ENCODE measurements around the gene FAIM.
A peak's percentile ranks its signal among the peaks of the same experiment; 100 is the strongest.
"Not testable (repeated sequence)": the region's sequence is repeated elsewhere in the genome, so short reads cannot be mapped to it uniquely, and the experiment has no call there.

FAIM gene, protein sequence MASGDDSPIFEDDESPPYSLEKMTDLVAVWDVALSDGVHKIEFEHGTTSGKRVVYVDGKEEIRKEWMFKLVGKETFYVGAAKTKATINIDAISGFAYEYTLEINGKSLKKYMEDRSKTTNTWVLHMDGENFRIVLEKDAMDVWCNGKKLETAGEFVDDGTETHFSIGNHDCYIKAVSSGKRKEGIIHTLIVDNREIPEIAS

DNA sequence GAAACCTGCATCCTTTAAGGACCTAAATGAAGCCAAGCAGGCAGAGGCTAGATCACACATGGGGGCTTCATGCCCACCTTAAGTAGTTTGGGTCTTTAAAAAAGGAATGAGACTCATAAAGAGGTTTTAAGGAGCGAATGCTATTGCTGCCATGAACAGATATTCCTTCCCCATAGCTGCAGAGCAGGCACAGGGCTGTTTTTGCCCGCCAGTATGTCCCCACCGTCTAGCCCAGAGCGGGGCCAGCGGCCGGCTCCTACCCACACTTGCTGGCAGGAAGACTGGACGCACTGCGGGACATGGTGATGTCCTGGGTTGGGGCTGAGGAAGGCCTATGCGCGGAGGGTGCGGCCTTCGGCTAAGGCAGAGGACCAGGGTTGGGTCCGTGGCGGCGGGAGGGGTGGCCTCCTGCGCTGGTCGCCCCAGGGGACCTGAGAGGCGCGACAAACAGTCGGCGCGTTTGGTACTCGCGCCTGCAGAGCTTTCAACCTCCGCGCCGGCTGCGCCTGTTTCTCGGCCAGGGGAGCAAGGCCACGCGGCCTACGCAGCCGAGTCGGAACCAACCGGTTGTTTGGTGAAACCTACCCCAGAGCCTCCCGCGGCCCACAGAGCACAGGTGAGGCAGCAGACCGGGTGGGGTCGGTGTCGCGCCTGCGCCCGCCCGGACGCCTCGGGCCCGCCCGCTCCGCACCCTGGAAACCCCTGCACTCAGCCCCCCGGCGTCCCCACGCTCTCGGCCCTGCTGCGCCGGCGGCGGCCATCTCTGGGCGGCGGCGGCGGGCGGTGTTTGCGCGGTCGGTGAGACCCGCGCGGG is at the start of gene FAIM:
Gene FAIM, plus strand, starts transcription at position 450 of the 814 bp plus-strand sequence. CDS start 10,956 bp downstream, outside the sequence.
- peak; percentile 56 for DNase-seq

DNA sequence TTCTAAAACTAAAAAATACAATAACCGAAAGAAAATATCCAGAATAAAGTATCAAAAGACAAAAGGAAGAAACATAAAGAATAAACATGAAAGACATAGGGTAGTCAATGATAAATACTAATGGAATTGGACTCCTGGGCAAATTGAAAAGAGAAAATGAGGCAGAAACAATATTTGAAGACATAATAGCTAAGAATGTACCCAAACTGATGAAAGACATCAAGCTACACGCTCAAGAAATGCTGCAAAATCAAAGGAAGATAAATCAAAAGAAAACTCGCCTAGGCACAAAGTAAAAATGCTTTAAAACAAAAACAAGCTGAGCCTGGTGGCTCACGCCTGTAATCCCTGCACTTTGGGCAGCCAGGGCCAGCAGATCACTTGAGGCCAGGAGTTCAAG is 49.4 kb upstream of the FAIM start:
- DNase-seq = no peak

DNA sequence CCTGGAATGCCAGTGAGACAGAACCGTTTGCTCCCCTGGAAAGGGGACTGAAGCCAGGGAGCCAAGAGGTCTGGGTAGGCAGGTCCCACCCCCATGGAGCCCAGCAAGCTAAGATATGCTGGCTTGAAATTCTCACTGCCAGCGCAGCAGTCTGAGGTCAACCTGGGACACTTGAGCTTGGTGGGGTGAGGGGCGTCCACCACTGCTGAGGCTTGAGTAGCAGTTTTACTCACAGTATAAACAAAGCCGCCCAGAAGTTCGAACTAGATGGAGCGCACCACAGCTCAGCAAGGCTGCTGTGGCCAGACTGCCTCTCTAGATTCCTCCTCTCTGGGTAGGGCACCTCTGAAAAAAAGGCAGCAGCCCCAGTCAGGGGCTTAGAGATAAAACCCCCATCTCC is 48.1 kb upstream of the FAIM start:
- no peak for DNase-seq

DNA sequence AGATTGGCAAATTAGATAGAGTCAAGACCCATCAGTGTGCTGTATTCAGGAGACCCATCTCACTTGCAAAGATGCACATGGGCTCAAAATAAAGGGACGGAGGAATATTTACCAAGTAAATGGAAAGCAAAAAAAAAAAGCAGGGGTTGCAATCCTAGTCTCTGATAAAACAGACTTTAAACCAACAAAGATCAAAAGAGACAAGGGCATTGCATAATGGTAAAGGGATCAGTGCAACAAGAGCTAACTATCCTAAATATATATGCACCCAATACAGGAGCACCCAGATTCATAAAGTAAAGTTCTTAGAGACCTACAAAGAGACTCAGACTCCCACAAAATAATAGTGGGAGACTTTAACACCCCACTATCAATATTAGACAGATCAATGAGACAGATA is 45.7 kb upstream of the FAIM start:
- DNase-seq = not testable (repeated sequence)

DNA sequence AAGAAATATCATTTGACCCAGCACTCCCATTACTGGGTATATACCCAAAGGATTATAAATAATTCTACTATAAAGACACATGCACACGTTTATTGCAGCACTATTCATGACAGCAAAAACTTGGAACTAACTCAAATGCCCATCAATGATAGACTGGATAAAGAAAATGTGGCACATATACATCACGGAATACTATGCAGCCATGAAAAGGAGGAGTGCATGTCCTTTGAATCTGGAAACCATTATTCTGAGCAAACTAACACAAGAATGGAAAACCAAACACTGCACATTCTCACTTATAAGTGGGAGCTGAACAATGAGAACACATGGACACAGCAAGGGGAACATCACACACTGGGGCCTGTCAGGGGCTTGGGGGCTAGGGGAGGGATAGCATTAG is 42.3 kb upstream of the FAIM start:
- DNase-seq = not testable (repeated sequence)

DNA sequence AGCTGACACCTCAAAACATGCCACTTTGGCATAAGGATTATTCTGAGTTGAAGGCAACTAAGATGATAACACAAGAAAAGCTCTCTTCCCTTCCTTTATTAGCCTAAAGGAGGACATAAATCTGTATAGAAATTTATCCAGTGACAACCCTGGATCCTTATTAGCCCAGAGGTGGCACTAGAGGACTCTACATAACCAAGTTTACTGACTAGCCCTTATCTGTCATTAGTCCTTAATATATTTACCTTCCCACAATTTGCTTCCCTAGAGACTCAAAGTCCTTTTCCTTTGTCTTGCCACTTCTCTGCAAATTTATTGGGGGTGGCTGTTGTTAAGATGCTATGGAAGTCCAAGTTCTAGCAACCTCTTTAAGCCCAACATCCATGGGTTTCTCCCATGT is 41.2 kb upstream of the FAIM start:
- DNase-seq = no peak

DNA sequence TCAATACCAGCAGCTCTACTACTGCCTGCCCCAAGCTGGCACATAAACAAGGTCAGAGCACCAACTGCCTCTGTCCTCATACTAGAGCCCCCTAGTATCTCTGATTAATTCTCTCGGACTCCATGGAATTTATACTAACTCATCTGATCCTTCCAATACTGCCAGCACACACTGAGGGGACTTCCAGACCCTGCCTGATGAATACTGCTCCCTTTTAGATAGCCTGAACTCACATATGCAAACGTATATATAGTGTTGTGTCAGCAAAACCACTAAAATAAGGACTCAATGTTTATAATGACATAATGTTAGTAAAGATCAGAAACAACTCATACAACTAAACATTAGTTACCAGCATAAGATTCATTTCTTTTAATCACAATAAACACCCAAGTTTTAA is 39.5 kb upstream of the FAIM start:
- DNase-seq = peak; percentile 9

DNA sequence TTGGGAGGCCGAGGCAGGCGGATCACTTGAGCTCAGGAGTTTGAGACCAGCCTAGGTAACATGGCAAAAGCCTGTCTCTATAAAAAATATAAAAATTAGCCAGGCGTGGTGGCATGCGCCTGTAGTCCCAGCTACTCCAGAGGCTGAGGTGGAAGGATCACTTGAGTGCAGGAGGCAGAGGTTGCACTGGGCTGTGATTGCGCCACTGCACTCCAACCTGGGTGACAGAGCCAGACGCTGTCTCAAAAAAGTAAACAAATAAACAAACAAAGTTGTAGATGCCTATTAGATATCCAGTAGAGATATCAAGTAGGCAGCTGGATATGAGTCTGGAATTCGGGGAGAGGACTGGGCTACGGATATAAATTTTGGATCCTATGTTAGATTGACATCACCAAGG is 38.9 kb upstream of the FAIM start:
- DNase-seq = not testable (repeated sequence)

DNA sequence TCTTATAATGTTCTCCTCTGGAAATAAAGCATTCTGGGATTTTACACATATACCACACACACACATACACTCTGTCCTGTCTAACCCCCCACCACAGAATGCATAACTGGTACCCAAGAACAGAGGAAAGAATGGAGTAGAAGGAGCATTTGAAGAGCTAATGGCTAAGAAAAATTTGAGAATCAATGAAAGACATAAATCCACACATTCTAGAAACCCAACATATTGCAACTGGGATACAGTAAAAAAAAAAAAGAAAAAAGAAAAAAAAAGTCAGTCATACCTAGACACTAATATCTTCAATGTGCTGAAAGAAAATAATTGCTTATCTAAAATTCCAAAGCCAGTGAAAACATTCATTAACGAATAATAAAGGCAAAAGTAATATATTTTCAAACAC is 35.4 kb upstream of the FAIM start:
- DNase-seq = no peak

DNA sequence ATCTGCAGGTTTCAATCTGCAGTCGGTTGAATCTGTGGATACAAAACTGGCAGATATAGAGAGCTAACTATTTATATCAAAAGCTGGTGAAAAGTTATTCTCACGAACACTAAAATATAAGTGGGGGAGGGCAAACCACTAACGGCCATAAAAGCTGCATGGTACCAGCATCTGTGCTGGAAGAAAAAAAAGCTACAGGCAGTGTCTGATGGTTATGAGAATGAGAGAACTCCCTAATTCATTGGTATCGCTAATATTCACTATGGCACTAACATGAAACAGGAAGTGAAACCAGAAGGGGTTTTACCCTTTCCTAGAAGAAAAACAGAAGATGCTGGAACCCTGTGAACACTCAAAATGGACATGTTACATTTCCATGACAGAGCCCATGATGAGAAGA is 30.4 kb upstream of the FAIM start:
- no peak for DNase-seq

DNA sequence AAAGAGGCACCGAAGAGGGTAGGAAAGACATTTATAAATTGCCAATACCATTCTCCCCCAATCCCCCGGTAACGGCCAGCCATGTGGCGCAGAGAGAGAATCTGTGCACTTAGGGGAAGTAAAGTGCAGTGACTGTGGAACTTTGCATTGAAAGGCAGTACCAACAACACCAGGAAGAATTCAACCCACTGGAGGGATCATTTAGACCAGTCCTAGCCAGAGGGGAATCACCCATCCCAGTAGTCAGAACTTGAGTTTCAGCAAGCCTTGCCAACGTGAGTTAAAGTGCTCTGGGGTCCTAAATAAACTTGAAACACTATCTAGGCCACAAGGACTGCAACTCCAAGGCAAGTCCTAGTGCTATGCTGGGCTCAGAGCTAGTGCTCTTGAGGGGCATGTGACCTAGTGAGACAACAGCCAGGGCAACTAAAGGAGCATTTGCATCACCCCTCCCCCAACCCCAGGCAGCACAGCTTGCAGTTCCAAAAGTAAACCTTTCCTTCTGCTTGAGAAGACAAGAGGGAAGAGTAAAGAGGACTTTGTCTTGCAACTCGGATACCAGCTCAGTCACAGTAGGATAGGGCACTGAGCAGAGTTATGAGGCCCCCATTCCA is 29.5 kb upstream of the FAIM start:
- no peak for DNase-seq

DNA sequence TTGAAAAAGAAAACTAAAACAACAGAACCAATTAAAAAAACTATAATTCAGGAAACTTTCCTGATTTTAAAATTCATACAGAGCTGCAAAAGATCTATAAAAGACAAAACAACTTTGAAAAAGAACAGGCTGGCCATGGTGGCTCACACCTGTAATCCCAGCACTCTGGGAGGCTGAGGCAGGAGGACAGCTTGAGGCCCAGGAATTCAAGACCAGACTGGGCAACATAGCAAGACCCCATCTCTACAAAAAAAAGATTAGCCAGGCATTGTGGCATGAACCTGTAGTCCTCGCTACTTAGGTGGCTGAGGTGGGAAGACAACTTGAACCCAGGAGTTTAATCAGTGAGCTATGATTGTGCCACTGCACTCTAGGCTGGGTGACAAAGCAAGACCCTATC is 21.2 kb upstream of the FAIM start:
- no peak for DNase-seq

DNA sequence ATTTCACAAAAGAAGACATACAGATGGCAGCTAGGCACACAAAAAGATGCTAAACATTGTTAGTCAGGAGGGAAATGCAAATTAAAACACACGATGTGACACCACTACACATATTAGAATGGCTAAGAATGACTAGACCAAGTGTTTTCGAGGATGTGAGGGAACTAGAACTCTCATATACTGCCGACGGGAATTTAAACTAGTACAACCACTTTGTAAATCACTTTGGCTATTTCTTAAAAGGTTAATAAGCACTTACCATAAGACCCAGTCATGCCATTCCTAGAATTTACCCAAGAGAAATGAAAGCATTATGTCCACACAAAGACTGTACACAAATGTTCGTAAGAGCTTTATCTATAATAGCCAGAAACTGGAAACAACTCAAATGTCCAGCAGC is 20.1 kb upstream of the FAIM start:
- DNase-seq = no peak

DNA sequence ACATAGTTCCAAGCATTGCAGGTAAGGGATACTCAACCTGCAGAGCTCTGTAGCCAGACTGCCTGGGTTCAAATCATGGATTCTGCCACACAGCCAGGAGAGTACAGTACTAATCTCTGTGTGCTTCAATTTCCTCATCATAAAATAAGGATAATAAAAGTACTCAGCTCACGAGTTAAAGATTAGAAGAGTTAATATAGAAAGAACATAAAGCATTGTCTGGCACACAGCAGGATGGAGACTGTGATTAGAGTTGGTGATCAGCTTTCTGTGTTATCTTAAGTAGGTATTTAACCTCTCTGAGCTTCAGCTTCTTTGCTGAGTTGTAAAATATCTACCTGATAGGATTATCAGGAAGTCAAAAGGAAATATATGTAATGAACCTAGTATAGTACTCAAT is 17.2 kb upstream of the FAIM start:
- DNase-seq = no peak

DNA sequence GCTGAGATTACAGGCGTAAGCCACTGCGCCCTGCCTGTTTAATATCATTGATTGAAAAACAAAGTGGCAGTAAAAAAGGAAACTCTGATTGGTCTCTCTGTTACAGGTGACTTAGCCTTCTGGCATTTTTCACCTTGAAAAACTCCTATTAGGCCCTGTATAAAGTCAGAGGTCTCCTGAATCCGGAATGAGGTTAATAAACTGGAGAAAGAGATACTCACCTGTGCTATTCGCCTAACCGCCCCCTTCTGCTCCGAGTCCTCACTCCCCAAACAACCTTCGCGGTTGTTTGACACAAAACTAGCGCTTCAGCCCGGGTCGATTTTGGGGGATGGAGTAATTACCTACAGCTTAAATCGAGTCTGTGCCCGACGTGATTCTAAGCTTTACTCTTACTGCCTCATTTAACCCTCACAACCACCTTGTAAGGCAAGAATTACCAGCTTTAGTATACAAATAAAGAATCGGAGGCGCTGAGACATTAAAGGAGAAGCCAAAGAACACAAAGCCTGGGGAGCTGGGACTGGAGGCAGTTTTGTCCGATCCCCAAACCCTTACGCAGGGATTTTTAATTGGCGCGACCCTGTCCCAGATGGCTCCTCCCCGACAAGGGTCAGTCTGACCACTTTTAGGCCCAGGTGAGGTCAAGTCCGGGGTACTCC is 15.0 kb upstream of the FAIM start:
- DNase-seq = no peak

DNA sequence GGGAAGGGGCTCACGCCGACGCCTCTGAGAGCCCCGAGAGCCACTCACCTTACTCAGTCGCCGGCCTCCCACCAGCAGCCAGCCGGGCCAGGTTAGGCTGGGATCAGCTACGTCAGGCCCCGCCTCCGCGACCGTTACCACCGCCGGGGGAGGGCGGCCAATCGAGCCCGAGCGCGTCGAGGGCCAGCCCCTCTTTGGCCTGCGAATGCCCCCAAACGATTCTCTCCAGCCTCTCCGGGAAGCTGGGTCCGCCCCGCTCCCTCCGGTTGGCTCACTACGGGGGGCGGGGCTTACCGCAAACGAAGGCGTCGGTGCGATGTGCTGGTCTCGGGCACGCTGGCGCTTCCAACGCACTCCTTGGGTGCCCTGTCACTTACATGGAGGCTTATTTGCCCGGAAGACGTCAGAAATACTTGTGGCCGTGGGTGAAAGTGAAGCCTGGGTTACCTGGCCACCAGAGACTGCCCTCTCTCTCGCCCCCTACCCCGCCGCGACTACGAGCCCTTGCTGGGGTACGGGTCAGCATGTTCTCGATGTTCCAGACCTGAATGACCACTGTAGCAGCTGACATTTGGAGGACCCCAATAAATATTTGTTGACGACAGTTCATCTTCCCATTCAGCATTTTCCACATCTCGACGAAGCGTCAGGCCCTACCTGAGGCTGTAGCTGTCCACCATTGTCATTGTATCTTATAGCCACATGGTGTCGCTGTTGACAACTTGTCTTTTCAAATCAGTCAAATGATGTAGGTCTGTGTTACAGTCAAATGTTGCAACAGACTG is 14.2 kb upstream of the FAIM start, which contains the start of gene CEP70:
Gene CEP70, minus strand, starts transcription at position 111 of the 785 bp plus-strand sequence. CDS start 21,333 bp downstream, outside the sequence.
- DNase-seq = peak; percentile 55

DNA sequence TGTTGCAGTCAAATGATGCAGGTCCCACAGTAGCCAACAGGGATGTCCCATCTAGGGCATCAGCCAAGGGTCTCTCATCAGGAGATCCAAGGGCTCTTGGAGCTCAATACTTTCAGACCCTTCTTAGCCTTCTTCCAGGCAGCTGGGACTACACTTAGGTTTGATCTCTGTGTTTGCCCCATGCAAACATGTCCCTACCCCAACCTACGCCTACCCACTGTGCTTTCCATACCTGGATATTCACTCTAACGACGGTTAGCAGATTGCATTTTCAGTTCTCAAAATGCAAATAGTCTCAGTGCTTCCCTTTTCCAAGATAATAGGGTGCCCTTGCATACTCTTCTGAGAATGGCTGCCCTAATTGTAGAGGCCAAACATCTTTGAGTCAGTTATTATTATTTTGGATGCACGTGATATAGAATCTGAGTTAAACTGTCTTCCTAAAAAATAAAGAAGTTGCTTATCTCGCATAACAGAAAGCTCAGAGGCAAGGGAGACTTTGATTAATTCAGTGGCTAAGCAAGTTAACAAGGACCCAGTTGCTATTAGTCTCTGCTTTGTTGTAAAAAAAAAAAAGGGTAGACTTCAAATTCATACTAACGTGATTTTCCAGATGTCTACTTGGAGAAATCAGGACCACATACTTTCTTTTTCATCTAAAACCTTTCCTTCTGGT is 13.5 kb upstream of the FAIM start:
- no peak for DNase-seq

DNA sequence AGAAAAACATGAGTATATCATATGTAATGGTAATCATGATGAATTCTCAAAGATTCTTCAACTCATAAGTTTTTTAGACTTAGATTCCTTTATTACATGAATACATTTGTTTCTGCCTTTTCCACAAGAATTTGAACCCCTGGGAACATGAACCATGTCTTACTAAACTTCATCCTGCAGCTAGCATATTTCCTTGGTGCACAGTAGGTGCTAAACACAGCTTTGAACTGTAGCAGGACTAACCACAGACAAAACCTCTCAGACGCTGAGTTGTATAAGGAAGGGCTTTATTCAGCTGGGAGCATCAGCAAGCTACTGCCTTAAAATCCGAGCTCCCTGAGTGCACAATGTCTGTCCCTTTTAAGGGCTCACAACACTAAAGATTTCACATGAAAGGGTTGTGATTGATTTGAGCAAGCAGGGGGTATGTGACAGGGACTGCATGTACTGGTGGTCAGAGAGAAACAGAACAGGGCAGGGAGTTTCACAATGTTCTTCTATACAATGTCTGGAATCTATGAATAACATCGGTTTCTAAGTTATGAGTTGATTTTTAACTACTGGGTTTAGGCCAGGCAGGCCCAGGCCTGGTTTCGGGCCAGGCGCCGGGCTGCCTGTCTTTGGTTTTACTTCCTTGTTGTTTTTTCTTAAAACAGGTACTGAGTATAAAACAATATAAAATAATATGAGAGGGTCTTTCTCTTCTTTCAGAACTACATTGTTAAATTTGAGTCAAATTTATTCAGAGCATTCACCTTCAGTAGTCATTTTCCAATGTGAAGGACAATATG is 11.2 kb upstream of the FAIM start:
- not testable (repeated sequence) for DNase-seq

DNA sequence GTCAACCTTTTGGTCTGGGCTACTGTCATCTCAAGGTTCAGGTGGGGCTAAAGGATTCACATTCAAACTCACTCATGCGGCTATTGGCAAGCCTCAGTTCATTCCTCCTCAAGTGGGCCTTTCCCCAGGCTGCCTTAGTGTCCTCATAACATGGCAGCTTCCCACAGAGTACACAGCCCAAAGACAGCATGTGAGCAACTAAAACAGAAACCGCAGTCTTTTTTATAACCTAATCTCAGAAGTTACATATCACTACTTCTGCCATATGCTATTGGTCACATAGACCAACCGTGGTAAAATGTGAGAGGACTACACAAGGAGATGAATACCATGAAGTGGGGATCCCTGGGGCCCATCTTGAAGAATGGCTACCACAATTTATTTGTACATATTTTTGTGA is 10.0 kb upstream of the FAIM start:
- DNase-seq = no peak

DNA sequence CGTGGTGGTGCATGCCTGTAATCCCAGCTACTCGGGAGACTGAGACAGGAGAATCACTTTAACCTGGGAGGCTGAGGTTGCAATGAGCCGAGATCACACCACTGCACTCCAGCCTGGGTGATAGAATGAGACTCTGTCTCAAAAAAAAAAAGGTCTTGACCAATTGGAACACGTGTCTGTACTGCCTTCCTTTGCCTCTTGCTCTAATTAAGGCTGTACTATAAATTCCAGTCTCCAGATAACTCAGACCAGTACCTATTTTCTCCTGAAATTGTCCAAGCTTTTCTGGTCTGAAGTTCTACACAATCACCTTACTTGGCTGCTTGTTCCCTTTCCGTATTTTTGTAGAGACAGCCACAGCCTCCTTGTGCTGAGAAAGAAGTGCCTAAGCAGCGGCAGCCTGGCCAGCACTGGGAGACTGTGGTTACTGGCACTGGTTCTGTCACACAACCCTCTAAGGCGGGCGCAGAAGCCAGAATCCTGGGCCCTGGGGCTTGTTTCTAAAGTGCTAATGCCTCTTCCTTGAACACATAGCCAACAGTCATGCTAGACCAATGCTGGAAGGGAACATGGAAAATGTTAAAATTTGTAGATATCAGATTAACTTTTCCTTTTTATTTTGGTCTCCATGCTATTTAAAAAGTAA is 8.3 kb upstream of the FAIM start:
- DNase-seq = no peak

DNA sequence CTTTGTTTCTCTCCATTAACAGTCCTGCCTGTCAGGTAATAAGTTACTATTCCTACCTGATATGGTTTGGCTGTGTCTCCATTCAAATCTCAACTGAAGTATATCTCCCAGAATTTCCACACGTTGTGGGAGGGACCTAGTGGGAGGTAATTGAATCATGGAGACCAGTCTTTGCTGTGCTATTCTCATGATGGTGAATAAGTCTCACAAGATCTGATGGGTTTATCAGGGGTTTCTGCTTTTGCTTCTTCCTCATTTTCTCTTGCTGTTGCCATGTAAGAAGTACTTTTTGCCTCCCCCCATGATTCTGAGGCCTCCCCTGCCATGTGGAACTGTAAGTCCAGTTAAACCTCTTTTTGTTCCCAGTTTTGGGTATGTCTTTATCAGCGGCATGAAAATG is 6.9 kb upstream of the FAIM start:
- DNase-seq = not testable (repeated sequence)
